HCT116 (cell line): ENCODE measurements around the gene CDC45. TPM values are rescaled to one million over a fixed set of nuclear protein-coding genes. Genes with fewer than 3 reads are reported as not detected.

Source experiments
- ATAC-seq: fragments of 200-7000 bp; cut with Tn5 transposase; 2 replicates; pipeline ENCODE4 v1.9.1; 2020; ENCODE audit warnings: mild to moderate bottlenecking, moderate library complexity
- BruUV-seq: library from RNA; stranded (reverse); fragments of 400-500 nt; replicated peaks from 2 replicates; lab custom pipeline; 2021; lab: Mats Ljungman, UMichigan
- CTCF ChIA-PET: fragments of 300-600 bp; sonication (Branson Sonifier 250); formaldehyde crosslinking; loops from one replicate; lab custom pipeline; 2021; ENCODE audit warnings: antibody characterized with exemption; lab: Charles Lee
- POLR2A ChIA-PET: fragments of 300-600, 350-600 bp; sonication (Branson Sonifier 250); formaldehyde crosslinking; loops from one replicate; lab custom pipeline; 2021; ENCODE audit warnings: antibody characterized with exemption; lab: Charles Lee
- RAD21 ChIA-PET, 2 experiments: fragments of 300-600 bp; sonication (Branson Sonifier 250); formaldehyde crosslinking; loops; one replicate each; lab custom pipeline; 2023; ENCODE audit warnings: low total read pairs in 2 of 2; ENCODE audit not compliant: uncharacterized antibody in 2 of 2, unreplicated experiment in 2 of 2, low non-redundant PET in 1 of 2; lab: Charles Lee
- DNase-seq: peaks from one replicate; pipeline ENCODE4 v3.0.0-alpha.2; 2010; ENCODE audit warnings: low read depth, low spot score
- H2AFZ ChIP-seq: fragments of 200-600 bp; shearing (Covaris generic), sonication (generic); 2 replicates; pipeline ENCODE4 v1.6.1; 2017; ENCODE audit warnings: low read depth, mixed run types, mixed read lengths, antibody characterized with exemption, low read length; ENCODE audit not compliant: poor library complexity, severe bottlenecking
- H3K27ac ChIP-seq: 2 replicates; pipeline ENCODE4 v1.5.1; 2012; ENCODE audit warnings: low read depth, low read length
- H3K27me3 ChIP-seq: fragments of 200-600 bp; sonication (generic); 2 replicates; pipeline ENCODE4 v1.6.1; 2016; ENCODE audit warnings: mixed run types, low read length, mixed read lengths; ENCODE audit not compliant: insufficient read depth
- H3K36me3 ChIP-seq, 2 experiments: fragments of 200-500 bp in 1 of 2; fragments of 200-600 bp in 1 of 2; sonication (Bioruptor generic) in 1 of 2; sonication (generic) in 1 of 2; 2 replicates each; pipeline versions ENCODE4 v1.5.1 to v1.6.1; 2014 to 2016; ENCODE audit warnings: low read length in 2 of 2, inconsistent platforms in 1 of 2, mixed read lengths in 1 of 2, mixed run types in 1 of 2; ENCODE audit not compliant: insufficient read depth in 2 of 2, control insufficient read depth in 1 of 2
- H3K4me1 ChIP-seq, 2 experiments: fragments of 200-600 bp in 1 of 2; sonication (generic) in 1 of 2; 2 replicates each; pipeline versions ENCODE4 v1.5.1 to v1.6.1; 2012 to 2017; ENCODE audit warnings: low read length in 2 of 2, inconsistent platforms in 1 of 2, mild to moderate bottlenecking in 1 of 2, mixed read lengths in 1 of 2, mixed run types in 1 of 2, moderate library complexity in 1 of 2; ENCODE audit not compliant: insufficient read depth in 2 of 2, control insufficient read depth in 1 of 2
- H3K4me2 ChIP-seq: fragments of 200-600 bp; sonication (generic); 2 replicates; pipeline ENCODE4 v1.6.1; 2017; ENCODE audit warnings: mixed run types, low read length, mixed read lengths
- H3K4me3 ChIP-seq, 2 experiments: fragments of 200-600 bp in 1 of 2; sonication (generic) in 1 of 2; replicated peaks in 1 of 2; 2 replicates each; pipeline ENCODE4 v1.5.1; 2011 to 2016; ENCODE audit warnings: low read length in 2 of 2, control low read depth in 1 of 2, low read depth in 1 of 2, mild to moderate bottlenecking in 1 of 2, mixed read lengths in 1 of 2, mixed run types in 1 of 2
- H3K79me2 ChIP-seq: fragments of 200-600 bp; sonication (generic); 2 replicates; pipeline ENCODE4 v1.6.1; 2017; ENCODE audit warnings: mild to moderate bottlenecking, mixed run types, low read length, moderate library complexity, mixed read lengths; ENCODE audit not compliant: insufficient read depth
- H3K9ac ChIP-seq: fragments of 200-600 bp; sonication (generic); 2 replicates; pipeline ENCODE4 v1.6.1; 2016; ENCODE audit warnings: low read length, mixed read lengths
- H3K9me2 ChIP-seq: fragments of 200-600 bp; sonication (generic), shearing (Covaris generic); 2 replicates; pipeline ENCODE4 v1.6.1; 2017; ENCODE audit warnings: mixed run types, mild to moderate bottlenecking, moderate library complexity; ENCODE audit not compliant: insufficient read depth
- H3K9me3 ChIP-seq, 2 experiments: fragments of 200-500 bp in 1 of 2; fragments of 200-600 bp in 1 of 2; sonication (Bioruptor generic) in 1 of 2; sonication (generic) in 1 of 2; 2 replicates each; pipeline ENCODE4 v1.6.1; 2014 to 2017; ENCODE audit warnings: low read length in 2 of 2, mixed read lengths in 2 of 2, inconsistent platforms in 1 of 2, low read depth in 1 of 2, mild to moderate bottlenecking in 1 of 2, mixed run types in 1 of 2, moderate library complexity in 1 of 2; ENCODE audit not compliant: control insufficient read depth in 1 of 2, insufficient read depth in 1 of 2
- H4K20me1 ChIP-seq: fragments of 200-600 bp; sonication (generic), shearing (Covaris generic); 2 replicates; pipeline ENCODE4 v1.6.1; 2017; ENCODE audit warnings: mixed run types, mild to moderate bottlenecking, moderate library complexity; ENCODE audit not compliant: insufficient read depth
- ATF3 ChIP-seq: IDR thresholded peaks from 2 replicates; pipeline ENCODE4 v1.6.1; 2012
- CBX3 ChIP-seq: IDR thresholded peaks from 2 replicates; pipeline ENCODE4 v1.6.1; 2012; ENCODE audit warnings: low read depth
- CTCF ChIP-seq, 3 experiments: fragments of 200-600 bp in 1 of 3; sonication (generic) in 1 of 3; IDR thresholded peaks in 2 of 3; conservative IDR thresholded peaks in 1 of 3; 2 replicates each; pipeline ENCODE4 v1.5.1; 2012 to 2017; ENCODE audit warnings: low read depth in 2 of 3, low read length in 2 of 3, antibody characterized with exemption in 1 of 3, borderline replicate concordance in 1 of 3, control low read depth in 1 of 3, mild to moderate bottlenecking in 1 of 3, mixed read lengths in 1 of 3, mixed run types in 1 of 3, moderate library complexity in 1 of 3; ENCODE audit not compliant: insufficient read depth in 1 of 3
- EGR1 ChIP-seq: IDR thresholded peaks from 2 replicates; pipeline ENCODE4 v1.6.1; 2012; ENCODE audit warnings: low read depth
- EZH2 ChIP-seq: fragments of 200-600 bp; sonication (generic); IDR thresholded peaks from 2 replicates; pipeline ENCODE4 v1.6.1; 2017; ENCODE audit warnings: antibody characterized with exemption, mixed run types
- EZH2phosphoT487 ChIP-seq: fragments of 200-600 bp; IDR thresholded peaks from 2 replicates; pipeline ENCODE4 v1.6.1; 2018; ENCODE audit warnings: antibody characterized with exemption, borderline replicate concordance
- FOSL1 ChIP-seq: IDR thresholded peaks from 2 replicates; pipeline ENCODE4 v1.6.1; 2012; ENCODE audit warnings: low read depth
- JUND ChIP-seq: IDR thresholded peaks from 2 replicates; pipeline ENCODE4 v1.6.1; 2012
- MAX ChIP-seq: IDR thresholded peaks from 2 replicates; pipeline ENCODE4 v1.6.1; 2012
- RAD21 ChIP-seq: IDR thresholded peaks from 2 replicates; pipeline ENCODE4 v1.6.1; 2012; ENCODE audit warnings: low read depth, mild to moderate bottlenecking
- REST ChIP-seq: IDR thresholded peaks from 2 replicates; pipeline ENCODE4 v1.6.1; 2012; ENCODE audit warnings: low read depth
- SIN3A ChIP-seq: IDR thresholded peaks from 2 replicates; pipeline ENCODE4 v1.6.1; 2012; ENCODE audit warnings: low read depth
- SP1 ChIP-seq: IDR thresholded peaks from 2 replicates; pipeline ENCODE4 v1.6.1; 2012; ENCODE audit warnings: low read depth
- SRF ChIP-seq: IDR thresholded peaks from 2 replicates; pipeline ENCODE4 v1.6.1; 2012; ENCODE audit warnings: low read depth
- TCF7L2 ChIP-seq: IDR thresholded peaks from 2 replicates; pipeline ENCODE4 v1.7.0; 2011; ENCODE audit warnings: borderline replicate concordance, inconsistent platforms; ENCODE audit not compliant: insufficient read depth, insufficient read length; ENCODE audit errors: extremely low read depth
- YY1 ChIP-seq: IDR thresholded peaks from 2 replicates; pipeline ENCODE4 v1.6.1; 2011; ENCODE audit warnings: low read length, low read depth, moderate library complexity, mild to moderate bottlenecking; ENCODE audit not compliant: insufficient replicate concordance; ENCODE audit errors: extremely low read depth
- ZFX ChIP-seq: fragments of 450-650 bp; IDR thresholded peaks from 2 replicates; pipeline ENCODE4 v1.6.1; 2017
- ZNF274 ChIP-seq: fragments of 200-500 bp; sonication (Bioruptor generic); IDR thresholded peaks from 2 replicates; pipeline ENCODE4 v1.6.1; 2014; ENCODE audit warnings: mild to moderate bottlenecking, low read depth, low read length, inconsistent platforms
- intact Hi-C: fragments of 100-400 bp; cut with micrococcal nuclease; formaldehyde crosslinking; loops from 2 replicates; pipeline ENCODE4 v1.10.0; 2022
- total RNA-seq: library from RNA; stranded (reverse); gene quantifications from one replicate; pipeline ENCODE4 v1.2.1, GENCODE V29; 2021; ENCODE audit not compliant: unreplicated experiment

CDC45 gene
- total RNA-seq, 1 experiment from 2014 or later: 43.4 TPM

- Histone ChIP-seq H3K36me3 (no peaks in the 10 kb centered on the region), H3K27me3 (no peaks in the 10 kb centered on the region), H3K9me2 (no peaks in the 10 kb centered on the region), H3K9ac (no peak overlapping the region), H4K20me1 (no peaks in the 10 kb centered on the region), H2AFZ (no peak overlapping the region), H3K4me2 (no peak overlapping the region), H3K79me2 (no peaks in the 10 kb centered on the region), H3K4me3 (no peak overlapping the region), H3K4me1 (no peaks in the 10 kb centered on the region), H3K27ac (no peak overlapping the region), H3K9me3 (no peaks in the 10 kb centered on the region)
- DNase-seq (no peak), ATAC-seq (no peak)
- intact Hi-C loops: no loop called here
- POLR2A ChIA-PET: no interaction called here
- TF ChIP-seq JUND (no peak), CBX3 (no peak), ZNF274 (no peak), EGR1 (no peak), ZFX (no peak), SP1 (no peak), MAX (no peak), EZH2 (no peak), FOSL1 (no peak), CTCF (IDR thresholded peaks at IDR 0.05 in 2 of 3, conservative IDR thresholded peaks at IDR 0.05 in 1 of 3; ENCODE audit: borderline replicate concordance in 1 of 3, insufficient read depth in 1 of 3, low read depth in 2 of 3, low read length in 2 of 3) (no peak), EZH2phosphoT487 (no peak), ATF3 (no peak), SIN3A (no peak), SRF (no peak), RAD21 (no peak), YY1 (no peak), TCF7L2 (no peak), REST (no peak)
- BruUV-seq: no TSS peak
- CTCF ChIA-PET: no interaction called here
- RAD21 ChIA-PET: no interaction called here
These were observed 56.8 kb downstream of the CDC45 start for GRCh38 chr22:19536564-19536963.
